OCI-LY7 (cell line): ENCODE data around the gene TYW1. TPM values are rescaled to one million over a fixed set of nuclear protein-coding genes. Genes with fewer than 3 reads are reported as not detected.
"Not testable (repeated sequence)": the region's sequence is repeated elsewhere in the genome, so short reads cannot be mapped to it uniquely, and the experiment has no call there.

ENCODE experiments used
- BruUV-seq: library from RNA; stranded (reverse); fragments of 400-500 nt; replicated peaks from 2 replicates; lab custom pipeline; 2021; lab: Mats Ljungman, UMichigan
- CTCF ChIA-PET: fragments of 300-600 bp; sonication (Branson Sonifier 250); formaldehyde crosslinking; loops from one replicate; lab custom pipeline; 2022; ENCODE audit warnings: antibody characterized with exemption; ENCODE audit not compliant: unreplicated experiment; lab: Charles Lee
- POLR2A ChIA-PET: fragments of 300-600 bp; sonication (Branson Sonifier 250); formaldehyde crosslinking; loops from one replicate; lab custom pipeline; 2022; ENCODE audit warnings: antibody characterized with exemption; lab: Charles Lee
- DNase-seq: peaks from one replicate; pipeline ENCODE4 v3.0.0-alpha.2; 2015; ENCODE audit warnings: low spot score
- H2AFZ ChIP-seq: fragments of 200-600 bp; sonication (generic), shearing (Covaris generic); 2 replicates; pipeline ENCODE4 v1.6.1; 2014; ENCODE audit warnings: mild to moderate bottlenecking, antibody characterized with exemption, low read length, moderate library complexity
- H3K27ac ChIP-seq: fragments of 200-600 bp; sonication (generic); 2 replicates; pipeline ENCODE4 v1.5.1; 2014; ENCODE audit warnings: mixed run types, low read depth, mild to moderate bottlenecking, moderate library complexity, low read length, inconsistent platforms; ENCODE audit not compliant: poor library complexity, severe bottlenecking
- H3K36me3 ChIP-seq: fragments of 200-600 bp; sonication (generic); 2 replicates; pipeline ENCODE4 v1.6.1; 2014; ENCODE audit warnings: mild to moderate bottlenecking, antibody characterized with exemption, low read length, moderate library complexity, mixed read lengths; ENCODE audit not compliant: insufficient read depth
- H3K4me1 ChIP-seq: fragments of 200-600 bp; sonication (generic); 2 replicates; pipeline ENCODE4 v1.5.1; 2014; ENCODE audit warnings: mild to moderate bottlenecking, low read length; ENCODE audit not compliant: insufficient read depth, poor library complexity, severe bottlenecking
- H3K4me2 ChIP-seq: fragments of 200-600 bp; sonication (generic); 2 replicates; pipeline ENCODE4 v1.6.1; 2014; ENCODE audit warnings: mild to moderate bottlenecking, low read length
- H3K4me3 ChIP-seq: fragments of 200-600 bp; sonication (generic); 2 replicates; pipeline ENCODE4 v1.5.1; 2014; ENCODE audit warnings: mild to moderate bottlenecking, low read depth, low read length; ENCODE audit not compliant: poor library complexity, severe bottlenecking
- H3K79me2 ChIP-seq: fragments of 200-600 bp; sonication (generic); 2 replicates; pipeline ENCODE4 v1.6.1; 2016; ENCODE audit warnings: low read depth, mild to moderate bottlenecking, low read length, moderate library complexity, mixed read lengths; ENCODE audit not compliant: insufficient read depth
- H3K9me2 ChIP-seq: fragments of 200-600 bp; sonication (generic); 2 replicates; pipeline ENCODE4 v1.6.1; 2016; ENCODE audit warnings: mild to moderate bottlenecking, low read length, mixed read lengths; ENCODE audit not compliant: insufficient read depth
- H3K9me3 ChIP-seq: fragments of 200-600 bp; sonication (generic); 2 replicates; pipeline ENCODE4 v1.6.1; 2014; ENCODE audit warnings: mild to moderate bottlenecking, mixed run types, low read length, mixed read lengths
- H4K20me1 ChIP-seq: fragments of 200-600 bp; sonication (generic); 2 replicates; pipeline ENCODE4 v1.6.1; 2014; ENCODE audit warnings: mild to moderate bottlenecking, antibody characterized with exemption, low read length, moderate library complexity, mixed read lengths; ENCODE audit not compliant: insufficient read depth
- CTCF ChIP-seq: fragments of 200-600 bp; sonication (generic); conservative IDR thresholded peaks from 2 replicates; pipeline ENCODE4 v1.5.1; 2014; ENCODE audit warnings: mild to moderate bottlenecking, antibody characterized with exemption, low read length, moderate library complexity, mixed read lengths
- intact Hi-C: fragments of 100-400 bp; cut with micrococcal nuclease; formaldehyde crosslinking; loops from one replicate; pipeline ENCODE4 v1.10.0; 2022; ENCODE audit not compliant: unreplicated experiment
- total RNA-seq, 2 experiments: library from RNA; depleted of rRNA in 1 of 2; stranded (reverse); fragments of >200 nt in 1 of 2; shearing (Covaris generic) in 1 of 2; gene quantifications; 2 replicates each; pipeline ENCODE4 v1.2.3, GENCODE V29; 2014 to 2022

The TYW1 gene
- total RNA-seq, 2 experiments from 2014 or later = 17.3 to 22.3 TPM

GRCh38 chr7:66989552-66989951 lies 7.1 kb upstream of the TYW1 start:
- CTCF ChIA-PET, POLR2A ChIA-PET, DNase-seq, H4K20me1 ChIP-seq, intact Hi-C loops, H3K4me2 ChIP-seq, BruUV-seq, H3K9me2 ChIP-seq, H3K27ac ChIP-seq, H3K9me3 ChIP-seq, H2AFZ ChIP-seq, H3K4me3 ChIP-seq: not testable (repeated sequence)
- Histone ChIP-seq H3K36me3 (peaks cover 64% of the 10 kb centered on the region), H3K4me1 (peaks cover 15% of the 10 kb centered on the region), H3K79me2 (peaks cover 22% of the 10 kb centered on the region)

GRCh38 chr7:66994051-66994450 lies 2.6 kb upstream of the TYW1 start:
- Histone ChIP-seq H3K36me3 (peaks cover 37% of the 10 kb centered on the region), H3K4me3 (peak overlapping the region; percentile 87), H3K4me2 (peak overlapping the region; percentile 68), H3K27ac (peak overlapping the region; percentile 36), H3K79me2 (peaks cover 44% of the 10 kb centered on the region), H3K4me1 (peaks cover 23% of the 10 kb centered on the region)
- BruUV-seq = TSS peak; percentile 76
- POLR2A ChIA-PET = interaction anchor here (0.7 to 3.6 kb wide), 3 partner anchors 149 to 360 kb away, joined by 3 to 11 read pairs (median 4); no protein-coding TSS in a partner anchor
- H3K9me2 ChIP-seq, CTCF ChIA-PET, H2AFZ ChIP-seq, H4K20me1 ChIP-seq, DNase-seq, H3K9me3 ChIP-seq: not testable (repeated sequence)
- intact Hi-C loops = loop anchor here (2.0 to 10.0 kb wide), 4 partner anchors 73 to 879 kb away; partner anchors contain the start of genes CRCP and TMEM248

GRCh38 chr7:66994691-66995049 lies 2.0 kb upstream of the TYW1 start:
- BruUV-seq, H3K9me3 ChIP-seq, CTCF ChIA-PET, H4K20me1 ChIP-seq, H3K9me2 ChIP-seq: not testable (repeated sequence)
- POLR2A ChIA-PET = interaction anchor here (3.6 kb wide), 1 partner anchor 150 kb away, joined by 11 read pairs; no protein-coding TSS in a partner anchor
- intact Hi-C loops = loop anchor here (1.0 to 10.0 kb wide), 7 partner anchors 74 to 880 kb away; partner anchors contain the start of genes CRCP, RABGEF1 and TMEM248
- peak; percentile 70 for DNase-seq
- peaks cover 36% of the 10 kb centered on the region for H3K36me3 ChIP-seq
- TF ChIP-seq CTCF = peak; percentile 69
- H3K4me3 ChIP-seq = peak overlapping the region; percentile 87
- peak overlapping the region; percentile 68 for H3K4me2 ChIP-seq
- peak overlapping the region; percentile 68 for H2AFZ ChIP-seq
- peaks cover 44% of the 10 kb centered on the region for H3K79me2 ChIP-seq
- peaks cover 23% of the 10 kb centered on the region for H3K4me1 ChIP-seq
- peak overlapping the region; percentile 76 for H3K27ac ChIP-seq

- Histone ChIP-seq H3K36me3 (peaks cover 35% of the 10 kb centered on the region), H3K79me2 (peaks cover 44% of the 10 kb centered on the region), H3K27ac (peak within 1 kb of the TSS; percentile 76), H3K4me2 (peak within 1 kb of the TSS; percentile 69), H3K4me3 (peak within 1 kb of the TSS; percentile 87), H3K4me1 (peaks cover 23% of the 10 kb centered on the region), H2AFZ (peak within 1 kb of the TSS; percentile 70)
- H4K20me1 ChIP-seq, BruUV-seq, H3K9me2 ChIP-seq, H3K9me3 ChIP-seq: not testable (repeated sequence)
- ChIA-PET CTCF (interaction anchor here (0.6 kb wide), 1 partner anchor 73 kb away, joined by 3 read pairs; no protein-coding TSS in a partner anchor), POLR2A (interaction anchor here (3.6 kb wide), 1 partner anchor 150 kb away, joined by 11 read pairs; no protein-coding TSS in a partner anchor)
- DNase-seq = peak; percentile 99
- intact Hi-C loops = loop anchor here (1.0 to 10.0 kb wide), 7 partner anchors 74 to 880 kb away; partner anchors contain the start of genes CRCP, RABGEF1 and TMEM248
These were observed 1.4 kb upstream of the TYW1 start, which contains the start of gene SBDS for GRCh38 chr7:66995050-66995776. TSS of gene SBDS (minus strand) at chr7:66995586. CDS start at chr7:66995417, 169 bp downstream.
